Stimulated activated CD4-positive, alpha-beta T cell treated with anti-CD3 and anti-CD28 coated beads, Interleukin-15, amount 100 ng/mL, for 1 hour (primary cell): ENCODE data around the gene RABGAP1.

Experiments used
- DNase-seq, 2 donors: peaks; one replicate each; pipeline ENCODE4 v3.0.0-alpha.2; 2020; ENCODE audit warnings: low read depth in 1 of 2, low spot score in 1 of 2

The RABGAP1 gene

DNA sequence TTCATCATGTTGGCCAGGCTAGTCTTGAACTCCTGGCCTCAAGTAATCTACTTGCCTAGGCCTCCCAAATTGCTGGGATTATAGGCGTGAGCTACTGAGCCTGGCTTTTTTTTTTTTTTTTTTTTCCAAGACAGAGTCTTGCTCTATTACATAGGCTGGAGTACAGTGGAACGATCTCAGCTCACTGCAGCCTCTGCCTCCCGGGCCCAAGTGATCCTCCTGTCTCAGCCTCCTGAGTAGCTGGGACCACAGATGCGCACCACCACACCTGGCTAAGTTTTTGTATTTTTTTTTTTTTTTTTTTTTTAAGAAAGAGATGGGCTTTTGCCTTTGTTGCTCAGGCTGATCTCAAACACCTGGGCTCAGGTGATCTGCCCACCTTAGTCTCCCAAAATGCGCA is 66.4 kb downstream of the RABGAP1 start:
- no peak for DNase-seq

DNA sequence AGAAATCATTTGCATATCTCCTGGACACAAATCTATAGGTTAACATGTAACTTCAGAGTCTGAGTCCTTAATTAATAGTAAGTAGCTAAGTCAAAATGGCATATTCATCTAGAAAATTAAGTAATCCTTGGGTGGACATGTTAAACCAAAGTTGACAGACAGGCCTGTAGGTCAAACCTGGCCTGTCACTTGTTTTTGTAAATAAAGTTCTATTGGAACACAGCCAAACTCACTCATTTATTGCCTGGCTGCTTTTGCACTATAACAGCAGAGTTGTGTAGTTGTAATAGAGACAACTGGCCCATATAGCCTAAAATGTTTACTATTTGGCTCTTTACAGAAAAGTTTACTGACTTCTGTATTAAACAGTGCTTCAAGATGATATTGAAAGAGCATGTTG is 68.1 kb downstream of the RABGAP1 start:
- DNase-seq = no peak

DNA sequence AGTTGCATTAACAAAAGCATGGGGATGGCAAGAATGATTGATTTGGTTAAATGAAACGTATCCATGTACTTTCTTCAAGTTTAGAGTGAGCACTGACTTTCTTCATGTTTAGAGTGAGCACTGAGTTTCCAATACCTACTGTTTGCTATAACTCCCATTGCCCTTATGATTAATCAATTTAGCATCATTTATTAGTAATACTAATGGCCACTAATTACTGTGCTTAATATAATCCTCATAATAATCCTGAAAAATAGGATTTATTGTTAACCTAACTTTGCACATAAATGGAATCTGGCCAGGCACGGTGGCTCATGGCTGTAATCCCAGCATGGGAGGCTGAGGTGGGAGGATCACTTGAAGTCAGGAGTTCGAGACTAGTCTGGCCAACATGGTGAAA is 70.6 kb downstream of the RABGAP1 start:
- no peak for DNase-seq

DNA sequence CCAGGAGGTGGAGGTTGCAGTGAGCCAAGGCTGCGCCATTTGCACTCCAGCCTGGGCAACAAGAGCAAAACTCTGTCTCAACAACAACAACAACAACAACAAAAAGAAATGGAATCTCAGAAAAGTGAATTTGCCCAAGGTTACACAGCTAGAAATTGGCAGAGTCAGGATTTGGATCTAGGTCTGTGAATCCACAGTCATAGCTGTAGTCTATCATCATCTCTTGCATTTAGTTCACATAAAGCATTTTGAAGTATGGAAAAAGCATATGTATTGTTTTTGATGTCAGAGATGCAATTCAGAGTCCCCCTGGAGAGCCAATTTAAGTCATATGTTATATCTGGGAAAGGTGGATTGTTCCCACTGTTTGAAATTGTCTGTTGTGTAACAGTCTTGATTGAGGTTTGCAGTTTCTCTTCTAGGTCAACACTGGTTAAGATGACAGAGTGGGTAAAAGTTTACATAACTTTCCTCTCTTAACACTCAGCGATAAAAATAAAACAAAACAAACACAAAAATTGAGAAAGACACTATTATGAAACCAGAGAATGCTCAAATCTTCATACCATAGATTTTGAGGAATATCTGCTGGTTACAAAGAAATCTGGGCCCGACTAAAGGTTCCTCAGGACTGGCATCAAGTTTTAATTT is 71.2 kb downstream of the RABGAP1 start:
- no peak for DNase-seq

DNA sequence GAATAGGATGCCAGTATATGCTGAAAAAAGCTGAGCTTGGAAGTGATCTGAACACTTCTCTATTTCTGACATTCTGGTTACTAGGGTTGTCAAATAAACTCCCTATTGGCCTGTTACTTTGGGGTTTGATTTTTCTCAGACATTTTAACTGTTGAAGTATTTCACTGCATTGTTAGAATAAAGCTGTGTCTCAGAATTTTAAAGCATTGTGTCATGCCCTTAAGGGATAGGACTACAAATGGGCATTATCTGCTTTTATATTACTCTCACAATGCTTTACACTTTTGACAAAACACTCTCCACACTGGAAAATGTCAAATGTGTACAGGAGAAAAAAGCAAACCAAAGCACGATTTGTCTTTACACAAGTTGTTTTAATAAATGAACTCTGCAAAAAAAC is 75.8 kb downstream of the RABGAP1 start:
- DNase-seq = no peak

DNA sequence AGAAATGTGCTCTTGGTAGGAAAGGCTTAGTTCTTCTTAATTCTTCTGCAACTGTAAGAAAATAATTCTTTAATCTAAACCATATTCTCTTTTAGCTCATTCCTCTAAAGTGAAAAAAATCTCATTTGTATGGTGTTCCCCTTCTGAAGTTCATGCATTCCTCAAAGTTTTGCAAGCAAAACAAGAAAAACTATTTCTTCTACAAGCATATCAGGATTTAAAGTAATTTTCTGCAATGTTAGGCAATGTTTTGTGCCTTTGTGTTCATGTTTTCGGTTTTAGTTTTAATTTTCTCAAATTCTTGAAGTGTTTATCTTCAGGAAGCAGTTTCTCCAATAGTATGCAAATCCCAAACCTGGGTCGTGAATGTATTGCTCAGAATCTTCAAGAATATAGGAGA is 80.0 kb downstream of the RABGAP1 start:
- DNase-seq = no peak

DNA sequence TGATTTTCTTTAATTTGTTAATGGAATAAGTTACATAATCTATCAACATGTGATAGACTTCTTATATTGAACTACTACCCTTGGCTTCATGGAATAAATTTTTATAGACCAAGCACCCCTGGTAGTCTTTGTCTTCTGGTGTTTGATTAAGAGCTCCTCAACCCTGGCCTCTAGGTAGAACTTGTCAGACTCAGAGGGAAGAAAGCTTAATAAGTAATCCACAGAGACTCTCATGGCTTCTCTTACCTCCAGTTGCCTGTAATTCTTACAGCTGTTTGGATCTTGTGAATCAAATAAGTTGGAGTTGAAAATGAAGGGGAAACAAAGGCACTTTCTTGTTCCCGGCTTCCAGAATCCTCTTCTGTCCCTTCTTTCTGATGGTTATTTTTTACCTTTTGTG is 85.6 kb downstream of the RABGAP1 start:
- no peak for DNase-seq

DNA sequence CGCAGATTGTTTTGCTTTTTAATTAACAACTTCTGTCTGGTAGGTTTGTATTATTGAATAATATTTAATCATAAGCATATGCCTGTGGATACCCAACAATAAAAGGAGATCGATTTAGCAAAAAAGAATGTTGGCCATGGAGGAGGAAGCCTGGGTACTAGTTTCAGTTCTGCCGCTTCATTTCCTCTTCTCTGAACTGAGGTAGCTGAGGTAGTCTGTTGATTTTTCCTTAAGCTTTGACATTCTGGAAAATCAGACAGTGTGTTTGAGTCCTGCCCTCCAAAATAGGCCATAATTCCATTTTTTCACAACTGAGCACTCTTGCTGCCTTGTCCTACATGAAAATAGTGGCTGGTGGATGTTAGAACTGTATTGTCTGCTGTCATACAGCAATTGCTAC is 86.7 kb downstream of the RABGAP1 start:
- DNase-seq = no peak

DNA sequence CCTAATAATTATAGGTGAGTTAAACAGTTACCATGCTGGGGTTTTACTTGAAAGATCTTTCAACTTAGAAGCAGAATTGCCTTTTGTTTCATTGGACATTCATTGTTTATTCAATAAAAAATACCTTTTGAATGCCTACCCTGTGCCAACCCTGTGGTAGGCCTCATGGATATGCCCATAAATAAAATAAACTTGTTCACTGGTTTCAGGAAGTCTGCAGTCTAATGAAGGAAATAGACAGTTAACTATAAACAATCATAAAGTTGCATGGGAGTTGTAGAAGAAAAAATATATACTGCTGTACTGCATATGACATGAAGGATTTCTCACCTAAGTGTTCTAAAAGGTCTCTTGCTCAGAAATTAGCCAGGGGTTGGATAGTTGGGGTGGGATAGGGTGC is 87.3 kb downstream of the RABGAP1 start:
- no peak for DNase-seq

DNA sequence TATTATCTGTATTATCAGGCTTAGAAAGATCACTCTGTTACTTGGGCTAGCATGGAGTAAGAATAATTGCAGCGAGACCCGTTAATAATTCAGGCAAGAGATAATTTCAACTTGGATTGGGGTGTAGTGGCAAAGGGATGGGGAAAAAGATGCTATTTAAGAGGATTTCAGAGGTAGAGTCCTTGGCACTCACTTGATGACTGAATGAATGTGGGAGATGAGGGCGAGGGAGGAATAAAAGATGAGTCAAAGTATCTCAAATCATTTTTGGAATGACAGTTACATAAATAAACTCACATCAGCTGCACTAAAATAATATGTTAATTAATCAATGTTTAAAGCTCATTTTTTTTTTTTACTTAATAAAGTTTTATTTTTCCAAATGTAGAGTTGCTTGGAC is 88.2 kb downstream of the RABGAP1 start:
- DNase-seq = no peak

DNA sequence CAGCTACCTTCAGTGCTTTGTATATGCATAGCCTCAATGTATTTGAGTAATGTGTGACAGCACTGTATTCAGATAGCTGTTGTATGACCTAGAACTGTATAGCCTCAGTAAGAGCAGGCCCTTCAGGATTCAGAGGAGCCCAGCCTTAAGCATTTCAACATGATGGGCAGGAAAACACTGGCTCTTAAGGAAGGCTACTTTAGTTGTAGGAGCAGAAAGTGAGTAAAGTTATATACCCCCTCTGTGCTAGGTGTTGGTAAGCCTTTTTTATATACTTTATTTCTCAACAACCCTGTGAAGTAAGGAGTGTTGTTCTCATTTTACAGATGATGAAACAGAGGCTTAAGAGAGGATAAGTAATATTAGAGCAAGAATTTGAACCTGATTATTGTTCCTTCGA is 91.1 kb downstream of the RABGAP1 start:
- no peak for DNase-seq

DNA sequence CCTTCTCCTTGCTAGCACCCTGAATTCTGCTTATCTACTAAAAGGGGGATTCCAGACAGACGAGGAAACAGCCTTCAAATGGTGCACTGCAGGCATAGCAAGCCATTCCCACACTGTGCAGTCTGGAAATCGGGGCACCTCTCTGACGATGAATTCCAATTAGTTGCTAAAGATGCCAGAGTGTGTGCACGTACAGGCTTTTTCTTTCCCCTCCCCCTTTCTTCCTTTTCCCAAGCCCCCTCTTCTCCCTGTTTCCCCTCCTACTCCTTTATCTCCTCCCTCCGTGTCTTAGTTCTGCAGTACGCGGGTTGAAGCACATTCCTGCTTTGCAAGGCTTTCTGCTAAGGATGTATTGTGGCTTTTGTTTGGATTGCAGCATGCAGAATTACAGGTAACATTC is 92.5 kb downstream of the RABGAP1 start, which contains the start of gene GPR21:
TSS of gene GPR21 (plus strand) at position 316 of the 400 bp plus-strand sequence. CDS start 900 bp downstream, outside the sequence.
- DNase-seq = no peak

DNA sequence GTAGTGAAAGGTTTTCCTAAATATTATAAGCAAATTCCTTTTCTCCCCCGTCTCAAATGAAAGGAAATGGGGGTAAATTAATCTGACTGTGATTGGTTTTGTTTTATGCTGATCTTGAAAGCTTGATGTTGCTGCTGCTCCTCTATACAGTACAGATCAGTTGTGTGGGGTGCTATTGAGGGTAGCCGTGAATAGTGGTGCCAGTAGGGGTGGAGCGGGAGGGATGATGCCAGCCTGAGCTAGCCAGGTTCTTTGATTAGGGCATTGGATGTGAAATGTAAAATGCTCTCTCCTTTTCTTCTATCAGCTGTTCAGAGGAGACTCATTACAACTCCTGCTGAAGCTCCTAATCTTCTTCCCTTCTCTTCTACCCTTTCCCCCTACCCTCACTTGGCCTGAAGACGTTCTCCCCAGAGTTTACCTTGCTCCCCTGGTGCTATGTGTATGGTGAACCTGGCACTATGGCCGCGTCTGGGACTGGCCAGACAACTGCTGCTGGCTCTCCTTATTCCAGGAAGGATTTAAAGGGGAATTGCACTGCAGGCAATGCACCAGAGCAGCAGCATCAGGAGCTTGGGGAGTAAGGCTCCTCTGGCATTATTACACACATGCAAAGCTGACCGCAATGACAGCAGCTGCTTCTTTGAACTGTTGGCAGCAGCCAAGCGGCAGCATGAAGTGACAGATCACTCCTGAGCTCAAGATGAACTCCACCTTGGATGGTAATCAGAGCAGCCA is 93.2 kb downstream of the RABGAP1 start:
- no peak for DNase-seq

DNA sequence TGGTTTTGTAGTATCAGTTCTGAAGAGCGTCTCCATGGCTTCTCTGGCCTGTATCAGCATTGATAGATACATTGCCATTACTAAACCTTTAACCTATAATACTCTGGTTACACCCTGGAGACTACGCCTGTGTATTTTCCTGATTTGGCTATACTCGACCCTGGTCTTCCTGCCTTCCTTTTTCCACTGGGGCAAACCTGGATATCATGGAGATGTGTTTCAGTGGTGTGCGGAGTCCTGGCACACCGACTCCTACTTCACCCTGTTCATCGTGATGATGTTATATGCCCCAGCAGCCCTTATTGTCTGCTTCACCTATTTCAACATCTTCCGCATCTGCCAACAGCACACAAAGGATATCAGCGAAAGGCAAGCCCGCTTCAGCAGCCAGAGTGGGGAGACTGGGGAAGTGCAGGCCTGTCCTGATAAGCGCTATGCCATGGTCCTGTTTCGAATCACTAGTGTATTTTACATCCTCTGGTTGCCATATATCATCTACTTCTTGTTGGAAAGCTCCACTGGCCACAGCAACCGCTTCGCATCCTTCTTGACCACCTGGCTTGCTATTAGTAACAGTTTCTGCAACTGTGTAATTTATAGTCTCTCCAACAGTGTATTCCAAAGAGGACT is 94.2 kb downstream of the RABGAP1 start:
- no peak for DNase-seq

DNA sequence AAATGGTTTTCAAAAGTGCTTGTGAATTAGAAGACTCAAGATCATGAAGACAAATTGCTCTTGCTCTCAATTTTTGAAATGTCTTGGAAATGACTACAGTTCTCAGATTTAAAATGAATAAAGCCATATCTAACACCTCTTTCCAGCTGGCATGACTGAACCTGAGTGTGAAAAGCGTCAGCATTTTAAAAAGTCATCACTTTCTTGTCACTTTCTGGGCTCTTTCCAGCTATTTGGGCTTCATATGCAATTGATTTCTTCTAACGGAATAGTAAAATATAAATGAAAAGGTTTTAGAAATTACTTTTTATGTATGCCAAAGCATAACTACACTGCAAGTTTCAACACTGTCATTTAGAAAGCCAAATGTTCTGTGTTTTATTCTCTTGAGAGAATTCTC is 95.0 kb downstream of the RABGAP1 start:
- no peak for DNase-seq

DNA sequence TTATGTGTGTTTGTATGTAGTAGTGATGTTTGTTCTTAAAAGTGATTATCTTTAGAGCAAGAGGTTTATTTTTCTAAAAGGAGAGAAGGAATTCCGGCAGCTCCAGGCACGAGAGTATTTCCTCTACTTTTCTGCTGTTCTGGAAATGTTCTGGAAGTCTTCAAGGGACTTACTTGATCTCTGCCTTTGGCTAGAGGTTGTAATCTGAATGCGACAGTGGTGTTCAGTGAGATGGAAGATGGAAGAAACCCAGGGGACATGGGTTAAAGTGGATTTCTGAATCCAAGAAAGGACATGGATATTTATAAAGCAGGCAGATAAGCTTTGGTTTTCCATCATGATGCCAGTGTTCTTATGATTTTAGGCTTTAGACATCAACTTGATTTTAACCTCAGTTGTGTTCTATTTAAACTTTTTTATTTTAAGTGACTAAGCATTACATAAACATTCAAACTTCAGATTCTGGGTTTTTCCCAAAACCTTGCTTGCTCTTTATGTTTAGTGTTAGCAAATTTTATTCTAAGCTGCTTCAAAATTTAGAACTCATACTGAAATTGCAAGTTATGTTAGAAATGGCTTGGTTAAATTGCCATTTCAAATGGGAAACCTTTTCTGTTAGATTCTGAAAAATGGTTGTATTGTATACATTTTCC is 96.2 kb downstream of the RABGAP1 start:
- DNase-seq = no peak

DNA sequence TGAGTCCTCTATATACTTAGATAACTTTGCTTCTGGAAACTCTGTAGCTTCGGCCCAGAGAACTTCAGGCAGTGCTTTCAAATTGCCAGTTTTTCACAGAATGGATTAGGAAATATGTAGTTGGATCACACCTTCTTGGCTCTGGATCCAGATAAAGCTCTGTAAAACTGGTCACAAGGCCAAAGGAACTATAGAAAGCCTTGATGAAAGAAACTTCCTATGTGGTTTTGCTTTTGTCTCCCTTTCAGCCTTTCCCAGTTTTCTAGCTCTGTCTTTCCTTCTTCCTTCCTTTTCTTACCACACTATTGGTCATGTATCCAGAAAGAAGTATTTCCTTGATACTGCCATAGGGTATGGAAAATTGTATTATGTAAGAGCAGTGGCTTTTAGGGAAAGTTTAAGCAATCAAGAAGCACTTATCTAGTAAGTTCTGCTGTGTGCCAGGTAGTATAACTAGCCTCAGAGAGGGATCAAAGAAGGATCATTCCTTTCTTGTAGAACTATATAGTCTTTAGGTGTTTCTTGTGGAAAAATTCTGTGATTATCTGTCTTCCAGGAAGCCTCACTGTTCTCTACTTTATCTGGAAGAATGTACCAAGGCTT is 98.9 kb downstream of the RABGAP1 start:
- no peak for DNase-seq

DNA sequence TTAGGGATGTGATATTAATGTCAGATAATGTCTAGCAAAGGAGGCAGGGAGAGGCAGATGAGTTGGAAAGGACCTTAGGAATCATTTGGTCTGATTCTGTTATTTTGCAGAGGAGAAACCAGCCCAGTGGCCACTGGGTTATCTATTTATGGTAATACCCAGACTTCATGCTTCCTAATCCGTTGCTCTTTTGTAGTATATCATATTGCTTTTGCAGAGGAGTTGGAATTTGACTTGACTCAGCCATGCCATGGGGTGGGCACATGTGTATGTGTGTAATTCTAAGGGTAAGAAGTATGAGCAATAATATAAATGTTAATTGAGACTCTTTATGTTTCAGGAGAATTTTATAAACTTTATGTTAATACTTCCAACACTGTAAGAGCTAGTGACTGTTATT is 100.0 kb downstream of the RABGAP1 start:
- no peak for DNase-seq

DNA sequence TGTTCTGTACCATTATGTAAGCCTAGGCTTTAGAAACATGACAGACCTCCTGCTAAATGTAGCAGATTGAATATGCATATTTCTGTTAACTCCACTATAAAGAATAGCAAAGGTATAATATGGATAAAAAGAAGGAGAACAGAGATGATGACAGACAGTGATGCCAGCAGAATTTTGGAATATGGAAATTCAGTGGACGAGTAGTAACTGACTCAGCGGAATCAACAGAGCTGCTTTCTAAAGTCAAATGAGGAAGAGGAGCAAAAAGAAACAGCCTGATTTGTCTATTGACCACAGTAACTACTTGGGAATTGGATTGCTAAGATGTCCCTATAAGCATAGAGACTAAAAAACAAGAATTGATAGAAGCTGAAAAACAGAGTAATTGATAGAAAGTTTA is 100.7 kb downstream of the RABGAP1 start:
- no peak for DNase-seq

DNA sequence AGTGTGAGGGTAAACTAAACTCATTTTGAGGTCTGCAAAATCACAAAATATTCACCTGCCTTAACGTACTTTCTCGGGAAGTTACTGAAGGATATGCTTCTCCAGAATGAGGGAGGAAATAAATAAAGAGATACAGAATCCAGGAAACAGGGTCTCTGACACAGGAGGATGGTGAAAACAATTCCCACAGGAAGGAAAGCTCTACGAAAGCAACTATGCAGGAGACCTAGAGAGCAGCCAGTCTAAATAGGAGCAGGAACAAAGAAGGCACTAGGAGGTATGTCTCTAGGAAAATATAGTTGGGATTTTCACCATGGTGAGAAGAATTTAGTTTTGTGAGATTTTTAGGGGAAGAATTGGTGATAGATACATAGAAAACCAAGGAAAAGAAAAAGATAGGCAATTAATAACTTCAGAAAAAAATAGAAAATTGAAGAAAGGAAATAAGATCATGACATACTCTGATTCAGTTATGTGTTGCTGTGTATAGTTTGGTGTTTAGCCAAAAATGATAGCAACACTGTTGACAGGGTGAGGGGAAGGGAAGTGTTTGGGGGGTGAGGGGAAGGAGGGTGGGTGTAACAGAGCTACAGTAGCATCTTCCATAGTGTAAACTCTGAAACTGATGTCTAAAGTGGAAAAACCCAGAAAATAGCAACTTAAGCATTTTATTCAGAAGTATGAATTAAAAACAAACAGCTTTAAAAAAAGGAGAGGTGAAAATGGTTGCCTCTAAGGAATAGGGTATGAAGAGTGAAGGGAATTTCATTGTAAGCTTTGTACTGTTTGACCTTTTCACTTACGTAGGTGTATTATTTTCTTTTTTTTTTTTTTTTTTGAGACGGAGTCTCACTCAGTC is 102.5 kb downstream of the RABGAP1 start:
- no peak for DNase-seq

DNA sequence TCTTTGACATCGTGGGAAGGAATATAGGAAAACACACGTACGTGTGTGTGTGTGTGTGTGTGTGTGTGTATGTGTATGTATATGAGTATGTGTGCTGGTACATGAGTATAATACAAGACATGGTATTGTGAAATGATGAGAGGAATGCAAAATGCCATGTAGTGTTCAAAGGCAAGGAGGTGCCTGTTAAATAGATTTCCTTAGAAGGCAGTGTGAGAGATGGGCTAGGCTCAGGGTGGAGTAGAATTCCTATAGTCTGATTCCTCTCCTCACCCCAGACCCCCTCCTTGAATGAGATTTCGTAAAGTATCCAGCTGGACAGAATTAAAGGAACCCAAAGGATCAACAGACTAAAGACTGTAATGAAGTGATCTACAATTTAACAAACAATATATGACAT is 103.8 kb downstream of the RABGAP1 start:
- no peak for DNase-seq
